ENCODE measurements around the gene PSMG1.
"Not testable (repeated sequence)": the region's sequence is repeated elsewhere in the genome, so short reads cannot be mapped to it uniquely, and the experiment has no call there.

Gene PSMG1, protein sequence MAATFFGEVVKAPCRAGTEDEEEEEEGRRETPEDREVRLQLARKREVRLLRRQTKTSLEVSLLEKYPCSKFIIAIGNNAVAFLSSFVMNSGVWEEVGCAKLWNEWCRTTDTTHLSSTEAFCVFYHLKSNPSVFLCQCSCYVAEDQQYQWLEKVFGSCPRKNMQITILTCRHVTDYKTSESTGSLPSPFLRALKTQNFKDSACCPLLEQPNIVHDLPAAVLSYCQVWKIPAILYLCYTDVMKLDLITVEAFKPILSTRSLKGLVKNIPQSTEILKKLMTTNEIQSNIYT

GRCh38 chr21:39183272-39184049 lies at the start of gene PSMG1:
Gene PSMG1, minus strand, starts transcription at chr21:39183451. Its CDS starts 66 bp downstream, at chr21:39183385.
- DNase-seq: peak; percentile 86 to 89

- DNase-seq: no peak
Observed at GRCh38 chr21:39232861-39233291, 49.6 kb upstream of the PSMG1 start.

- DNase-seq: no peak
Observed at GRCh38 chr21:39224930-39225329, 41.7 kb upstream of the PSMG1 start.

GRCh38 chr21:39221997-39222486 lies 38.8 kb upstream of the PSMG1 start:
- no peak for DNase-seq

DNA sequence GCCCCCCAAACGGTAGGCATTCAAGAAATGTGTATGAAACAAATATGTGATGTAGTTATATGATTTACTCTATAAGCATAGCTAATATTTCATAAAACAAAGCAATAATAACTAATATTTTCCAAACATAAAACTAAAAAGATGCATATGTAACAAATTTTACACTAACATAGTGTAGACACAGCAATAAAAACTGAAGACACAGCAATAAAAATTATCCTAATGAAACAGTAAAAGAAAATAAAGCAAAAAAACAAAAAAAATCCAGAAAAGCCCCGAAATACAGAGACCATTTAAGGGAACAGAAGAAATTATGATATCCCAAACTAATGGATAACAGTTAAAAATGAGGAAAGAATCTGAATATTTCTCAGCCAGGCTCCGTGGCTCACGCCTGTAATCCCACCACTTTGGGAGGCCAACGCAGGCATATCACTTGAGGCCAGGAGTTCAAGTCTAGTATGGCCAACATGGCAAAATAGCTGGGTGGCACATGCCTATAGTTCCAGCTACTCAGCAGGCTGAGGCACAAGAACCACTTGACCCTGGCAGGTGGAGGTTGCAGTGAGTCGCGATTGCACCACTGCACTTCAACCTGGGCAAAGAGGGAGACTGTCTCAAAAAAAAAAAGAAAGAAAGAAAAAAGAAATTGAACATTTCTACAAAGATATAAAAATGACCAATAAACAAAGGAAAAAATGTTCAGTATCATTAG lies 38.2 kb upstream of the PSMG1 start:
- no peak for DNase-seq

GRCh38 chr21:39220875-39221274 lies 37.6 kb upstream of the PSMG1 start:
- DNase-seq: not testable (repeated sequence)

DNA sequence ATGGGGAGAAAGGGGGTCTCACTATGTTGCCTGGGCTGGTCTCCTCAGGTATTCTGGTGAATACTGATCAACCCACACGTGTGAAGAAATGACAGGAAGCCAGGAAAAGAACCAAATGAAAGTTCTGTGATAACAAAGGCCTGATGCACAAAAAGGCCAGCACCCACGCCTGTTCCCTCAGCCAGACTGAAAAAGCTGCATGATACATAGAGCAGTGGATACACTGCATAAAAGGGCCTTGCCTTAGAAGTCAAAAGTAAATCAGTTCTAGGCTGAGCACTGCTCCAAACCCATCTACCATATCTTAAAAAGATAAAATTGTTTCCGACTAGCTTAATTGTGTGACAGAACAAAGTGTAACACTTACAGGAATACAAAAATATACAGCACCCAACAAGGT lies 36.9 kb upstream of the PSMG1 start:
- DNase-seq: no peak

DNA sequence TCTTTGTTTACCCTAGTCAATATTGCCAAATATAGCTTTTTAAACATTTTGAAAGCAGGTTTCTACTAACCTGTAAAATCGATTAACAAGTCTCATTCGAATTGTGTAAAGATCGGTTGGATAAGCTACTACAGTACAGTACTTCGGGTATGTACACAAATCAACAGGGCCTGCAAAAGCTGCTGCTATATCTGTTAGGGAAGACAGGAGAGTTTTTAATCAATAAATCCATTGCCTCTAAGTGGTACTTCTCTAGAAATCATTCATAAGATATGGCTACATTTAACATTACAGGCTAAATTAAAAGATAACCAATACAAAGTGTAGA lies 34.8 kb upstream of the PSMG1 start:
- DNase-seq: no peak

DNA sequence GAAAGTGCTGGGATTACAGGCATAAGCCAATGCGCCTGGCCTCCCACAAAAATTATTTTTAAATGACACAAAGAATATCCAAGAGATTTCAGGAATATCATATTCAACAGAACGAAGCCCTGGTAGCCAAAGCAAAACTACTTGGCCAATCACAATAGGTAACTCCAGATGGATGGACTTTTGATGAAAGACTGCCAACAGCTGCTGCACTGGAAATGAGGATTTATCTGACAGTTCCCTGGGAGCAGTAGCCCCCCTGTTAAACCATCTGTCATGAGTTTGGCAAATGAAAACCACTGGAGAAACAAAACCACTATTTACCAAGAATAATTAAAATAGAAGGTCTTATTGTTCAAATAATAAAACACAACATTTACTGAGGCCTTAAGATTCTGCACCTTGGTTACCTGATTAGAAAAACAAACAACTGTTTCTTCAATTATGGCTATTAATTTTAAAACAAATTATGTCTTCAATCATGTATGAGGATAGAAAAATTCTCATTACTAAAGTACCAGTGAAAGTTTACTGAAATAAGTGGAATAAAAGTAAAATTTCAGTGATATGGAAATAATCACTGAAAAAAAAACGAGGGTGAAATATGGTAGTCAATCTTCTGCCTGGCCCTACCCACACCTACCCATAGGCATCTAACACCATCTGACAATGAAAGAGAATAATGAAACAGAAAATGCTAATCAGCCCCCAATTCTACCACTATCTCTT lies 34.3 kb upstream of the PSMG1 start:
- DNase-seq: no peak

DNA sequence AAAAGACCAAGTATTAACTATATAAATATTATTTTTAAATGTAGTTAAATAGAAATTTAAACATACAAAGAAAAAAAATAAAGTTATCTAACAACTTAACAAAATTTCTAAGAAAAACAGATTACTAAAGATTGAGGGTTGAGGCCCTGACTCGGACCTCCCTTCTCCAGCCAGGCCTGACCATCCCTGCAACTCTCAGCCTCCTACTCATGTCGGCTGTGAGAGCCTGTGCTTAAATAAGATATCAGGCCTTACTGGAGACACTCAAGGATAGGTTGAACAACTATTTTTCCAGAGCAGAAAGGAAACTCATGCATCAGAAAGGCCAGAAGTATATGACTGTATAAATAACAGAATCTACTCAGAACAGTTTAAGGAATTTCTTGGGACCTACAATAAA lies 33.0 kb upstream of the PSMG1 start:
- DNase-seq: no peak

- no peak for DNase-seq
Observed at GRCh38 chr21:39215078-39215477, 31.8 kb upstream of the PSMG1 start.

DNA sequence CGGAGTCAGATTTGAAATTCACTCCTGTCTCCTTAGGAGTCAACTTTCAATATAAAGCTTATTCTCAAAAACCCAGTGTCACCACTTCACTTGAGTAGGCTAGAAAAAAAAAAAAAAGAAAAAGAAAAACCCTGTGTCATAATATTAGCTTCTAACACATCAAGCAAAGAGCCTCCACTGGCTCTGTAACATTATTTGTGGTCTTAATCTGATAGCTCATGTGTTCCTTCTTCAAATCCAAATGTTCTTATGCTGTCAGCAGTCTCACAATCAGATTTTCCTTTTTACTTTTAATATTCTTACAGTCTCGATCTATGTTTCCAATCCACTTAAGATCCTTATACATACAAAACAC lies 26.1 kb upstream of the PSMG1 start:
- DNase-seq: no peak

DNA sequence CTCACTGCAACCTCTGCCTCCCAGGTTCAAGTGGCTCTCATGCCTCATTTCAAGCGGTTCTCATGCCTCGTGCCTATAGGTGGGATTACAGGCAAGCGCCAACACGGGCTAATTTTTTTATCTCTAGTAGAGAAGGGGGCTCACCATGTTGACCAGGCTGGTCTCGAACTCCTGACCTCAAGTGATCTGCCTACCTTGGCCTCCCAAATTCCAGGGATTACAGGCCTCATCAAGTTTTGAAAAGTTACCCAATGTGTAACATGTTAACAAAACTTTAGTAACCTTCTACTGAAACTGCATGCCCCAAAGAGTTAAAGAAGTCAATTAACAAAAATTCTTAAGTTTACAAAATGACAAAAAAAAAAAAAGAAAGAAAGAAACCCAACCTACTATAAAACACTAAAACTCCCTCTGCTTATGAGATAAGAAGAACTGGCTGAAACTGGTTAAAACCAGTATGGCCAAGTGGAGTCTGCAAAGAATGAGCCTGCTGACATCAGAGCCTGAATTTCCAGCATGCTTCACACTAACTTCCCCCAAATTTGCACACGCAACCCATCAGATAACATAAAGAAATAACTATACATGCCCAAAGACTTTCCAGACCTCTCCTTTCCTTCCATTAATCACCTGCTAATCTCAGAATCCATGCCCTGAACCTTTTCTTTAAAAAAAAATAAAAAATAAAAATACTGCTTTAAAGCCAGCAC lies 25.5 kb upstream of the PSMG1 start:
- DNase-seq: no peak

DNA sequence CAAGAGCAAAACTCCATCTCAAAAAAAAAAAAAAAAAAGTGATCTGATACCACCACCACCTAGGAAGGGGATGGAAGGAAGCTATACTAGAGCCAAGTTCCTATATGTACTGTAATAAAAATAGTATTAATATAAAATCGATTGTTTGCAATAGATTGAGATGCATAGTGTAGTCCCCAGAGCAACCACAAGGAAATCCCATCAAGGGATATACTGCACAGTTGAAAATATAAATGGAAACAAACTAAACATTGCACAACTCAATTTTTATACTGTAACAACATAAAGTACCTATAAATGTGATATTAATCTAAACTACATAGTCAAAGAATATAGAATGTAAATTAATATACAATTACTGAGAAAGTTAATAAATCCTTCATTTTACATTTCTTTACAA lies 20.9 kb upstream of the PSMG1 start:
- DNase-seq: no peak

GRCh38 chr21:39198800-39199199 lies 15.5 kb upstream of the PSMG1 start:
- no peak for DNase-seq

- DNase-seq: no peak
Observed at GRCh38 chr21:39197448-39198233, 14.4 kb upstream of the PSMG1 start.

DNA sequence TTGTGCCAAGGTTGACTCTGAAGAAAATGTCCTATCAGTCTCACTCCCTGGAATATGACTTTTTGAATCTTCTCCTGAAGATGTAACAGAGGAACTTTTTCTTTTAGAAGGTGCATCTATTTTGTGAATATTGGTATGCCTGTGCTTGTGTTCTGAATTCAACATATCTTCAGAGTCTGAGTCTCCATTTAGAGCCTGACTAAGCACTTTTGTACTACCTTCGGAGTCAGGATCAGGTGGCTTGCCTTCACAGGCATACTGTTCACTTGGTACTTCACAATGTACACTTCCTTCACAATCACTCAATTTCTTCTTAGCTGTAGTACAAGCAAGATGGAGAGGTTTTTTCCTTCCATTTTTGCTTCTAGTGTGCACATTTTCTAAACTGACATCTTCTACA lies 13.6 kb upstream of the PSMG1 start:
- DNase-seq: no peak

DNA sequence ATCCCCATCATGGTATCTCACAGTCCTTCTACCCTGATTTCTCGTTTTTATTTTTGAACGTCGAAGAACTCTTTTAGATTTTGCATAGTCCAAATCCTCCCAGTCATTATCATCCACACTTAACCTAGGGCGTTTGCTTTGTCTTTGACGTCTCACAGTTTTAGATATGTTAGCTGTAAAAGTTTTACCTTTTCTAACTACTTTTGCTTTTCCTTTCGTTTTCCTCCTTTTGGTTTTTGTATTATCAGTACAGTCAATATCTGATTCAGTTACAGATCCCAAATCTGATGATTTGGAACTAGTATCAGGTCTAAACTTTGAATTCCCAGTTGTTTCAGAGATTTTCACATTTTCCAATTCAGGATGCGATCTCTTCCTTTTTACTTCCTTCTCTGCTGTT lies 13.1 kb upstream of the PSMG1 start:
- DNase-seq: no peak

DNA sequence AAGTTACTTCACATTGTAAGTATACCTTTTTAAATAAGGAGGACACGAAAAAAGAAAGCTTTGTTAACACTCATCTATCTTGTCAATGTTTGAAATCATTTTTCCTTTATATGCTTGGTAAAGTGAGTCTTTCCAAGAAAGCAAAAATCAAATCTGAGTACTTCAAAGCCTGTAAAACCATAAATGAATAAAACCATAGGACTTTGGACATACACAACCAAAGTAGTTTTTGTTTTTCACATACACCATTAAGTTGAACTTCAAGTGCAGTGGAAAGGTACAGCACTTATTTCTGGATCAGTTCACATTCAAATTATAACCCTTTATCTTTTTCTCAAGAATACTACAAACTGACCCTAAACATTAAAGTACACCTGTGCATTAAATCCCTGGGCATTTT lies 10.1 kb upstream of the PSMG1 start:
- DNase-seq: no peak

GRCh38 chr21:39189857-39190604 lies 6.8 kb upstream of the PSMG1 start:
- no peak for DNase-seq
